ENCODE data around the gene DENND5A.
"Not testable (repeated sequence)": the region's sequence is repeated elsewhere in the genome, so short reads cannot be mapped to it uniquely, and the experiment has no call there.

GRCh38 chr11:9188860-9189259 lies 76.3 kb downstream of the DENND5A start:
- TF ChIP-seq POLR2A, CTCF (IDR thresholded peaks at IDR 0.05): not testable (repeated sequence)

All from suprapubic skin (tissue), 3 donors.